Endothelial cell of hepatic sinusoid (primary cell): ENCODE data around the gene GRWD1.

ENCODE experiments used
- in situ Hi-C: cut with HindIII; loops from 2 replicates; pipeline ENCODE4 v1.10.0; 2017; ENCODE audit warnings: low sequenced_read_pairs

GRWD1 gene

GRCh38 chr19:48421548-48421947 lies 24.2 kb upstream of the GRWD1 start:
- in situ Hi-C loops = no loop called here

DNA sequence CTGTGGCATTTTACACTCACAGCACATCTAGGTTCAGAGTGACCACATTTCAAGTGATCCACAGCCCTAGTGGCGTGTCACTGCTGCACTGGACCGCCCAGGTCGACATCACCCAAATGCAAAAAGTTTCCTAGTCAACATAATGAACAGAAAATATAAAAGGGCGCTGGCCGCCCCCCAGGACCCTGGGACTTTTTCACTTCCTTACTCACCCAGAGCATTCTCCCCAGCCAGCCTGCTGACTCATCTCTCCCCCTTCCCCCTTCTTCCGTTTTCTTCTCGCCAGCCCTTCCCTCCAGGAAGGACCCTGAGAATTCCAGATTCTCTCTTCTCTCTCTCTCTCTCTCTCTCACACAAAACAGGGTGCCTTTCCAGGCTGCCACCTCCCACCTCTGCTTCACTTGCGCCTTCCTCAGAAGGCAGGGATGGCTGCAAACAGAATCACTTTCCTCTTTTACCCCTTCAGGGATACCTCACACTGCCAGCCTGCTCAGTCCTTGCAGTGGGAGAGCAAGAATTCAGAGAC lies 21.0 kb upstream of the GRWD1 start:
- in situ Hi-C loops = no loop called here

DNA sequence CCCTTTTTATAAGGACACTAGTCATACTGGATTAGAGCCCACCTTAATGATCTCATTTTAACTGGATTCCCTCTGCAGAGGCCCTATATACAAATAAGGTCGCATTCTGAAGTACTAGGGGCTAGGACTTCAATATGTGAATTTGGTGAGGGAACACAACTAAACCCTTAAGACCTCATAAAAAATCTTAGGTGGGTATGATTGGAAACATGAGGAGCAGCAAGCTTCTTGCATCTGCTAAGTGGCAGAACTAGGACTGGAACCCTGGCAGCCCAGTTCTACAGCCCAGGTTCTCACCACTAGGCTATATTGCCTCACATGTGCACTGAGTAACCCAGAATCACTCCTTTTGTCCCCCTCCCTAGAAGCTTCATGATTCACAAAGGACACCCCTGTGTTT lies 17.1 kb upstream of the GRWD1 start:
- in situ Hi-C loops = no loop called here

DNA sequence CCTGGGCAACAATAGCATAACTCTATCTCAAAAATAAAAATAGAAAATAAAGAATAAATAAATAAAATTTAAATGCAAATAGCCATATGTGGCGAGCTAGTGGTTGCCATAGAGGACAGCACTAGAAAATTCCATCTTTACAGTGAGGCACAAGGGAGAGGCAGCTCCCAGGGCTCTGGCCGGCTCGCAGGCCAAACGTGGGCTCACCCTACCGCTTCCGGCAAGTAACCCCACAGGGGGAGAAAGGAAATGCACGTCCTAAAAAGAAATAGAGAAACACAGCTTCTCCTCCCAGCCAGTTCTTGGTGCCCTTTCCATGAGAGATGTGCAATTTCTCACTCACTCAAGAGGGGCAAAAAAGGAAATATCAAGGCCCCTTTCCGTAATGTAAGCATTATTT lies 12.4 kb upstream of the GRWD1 start:
- in situ Hi-C loops = no loop called here

DNA sequence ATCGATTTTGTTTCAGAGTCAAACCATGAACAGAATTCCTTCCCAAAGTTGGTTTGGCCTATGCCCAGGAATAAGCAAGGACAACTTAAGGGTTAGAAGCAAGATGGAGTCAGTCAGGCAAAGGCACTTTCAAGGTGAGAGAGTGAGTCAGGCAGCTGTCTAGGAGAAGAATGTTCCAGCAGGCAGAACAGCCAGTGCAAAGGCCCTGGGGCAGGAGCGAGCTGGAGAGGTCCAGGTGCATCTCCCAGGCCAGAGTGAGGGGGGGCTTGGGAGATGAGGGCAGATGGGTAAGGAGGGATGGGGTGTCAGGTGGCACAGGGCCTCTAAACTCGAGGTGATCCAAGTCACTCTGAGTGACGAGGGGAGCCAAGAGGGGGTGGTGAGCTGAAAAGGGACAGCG lies 9.2 kb upstream of the GRWD1 start:
- in situ Hi-C loops = no loop called here

DNA sequence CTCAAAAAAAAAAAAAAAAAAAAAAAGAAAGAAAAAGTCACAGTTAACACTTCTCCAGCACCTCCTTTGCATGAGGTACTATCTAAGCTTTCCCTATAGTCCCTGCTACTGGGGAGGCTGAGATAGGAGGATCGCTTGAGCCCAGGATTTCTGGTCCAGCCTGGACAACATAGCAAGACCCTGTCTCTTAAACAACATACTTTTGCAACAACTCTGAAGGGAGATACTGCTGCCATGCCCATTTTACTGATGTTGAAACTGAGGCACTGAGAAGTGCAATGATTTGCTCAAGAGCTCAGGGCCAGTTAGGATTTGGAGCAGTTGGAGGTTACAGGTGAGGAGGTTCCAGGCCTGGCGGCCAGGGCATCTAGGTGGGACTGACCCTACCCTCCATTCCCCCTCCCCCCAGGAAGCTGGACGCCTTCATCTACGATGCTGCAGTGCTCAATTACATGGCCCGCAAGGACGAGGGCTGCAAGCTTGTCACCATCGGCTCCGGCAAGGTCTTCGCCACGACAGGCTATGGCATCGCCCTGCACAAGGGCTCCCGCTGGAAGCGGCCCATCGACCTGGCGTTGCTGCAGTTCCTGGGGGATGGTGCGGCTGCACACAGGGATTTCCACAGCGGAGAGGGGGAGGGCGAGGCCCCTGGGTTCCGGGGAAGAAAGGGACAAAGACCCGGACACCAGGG lies 4.3 kb upstream of the GRWD1 start:
- in situ Hi-C loops = no loop called here

DNA sequence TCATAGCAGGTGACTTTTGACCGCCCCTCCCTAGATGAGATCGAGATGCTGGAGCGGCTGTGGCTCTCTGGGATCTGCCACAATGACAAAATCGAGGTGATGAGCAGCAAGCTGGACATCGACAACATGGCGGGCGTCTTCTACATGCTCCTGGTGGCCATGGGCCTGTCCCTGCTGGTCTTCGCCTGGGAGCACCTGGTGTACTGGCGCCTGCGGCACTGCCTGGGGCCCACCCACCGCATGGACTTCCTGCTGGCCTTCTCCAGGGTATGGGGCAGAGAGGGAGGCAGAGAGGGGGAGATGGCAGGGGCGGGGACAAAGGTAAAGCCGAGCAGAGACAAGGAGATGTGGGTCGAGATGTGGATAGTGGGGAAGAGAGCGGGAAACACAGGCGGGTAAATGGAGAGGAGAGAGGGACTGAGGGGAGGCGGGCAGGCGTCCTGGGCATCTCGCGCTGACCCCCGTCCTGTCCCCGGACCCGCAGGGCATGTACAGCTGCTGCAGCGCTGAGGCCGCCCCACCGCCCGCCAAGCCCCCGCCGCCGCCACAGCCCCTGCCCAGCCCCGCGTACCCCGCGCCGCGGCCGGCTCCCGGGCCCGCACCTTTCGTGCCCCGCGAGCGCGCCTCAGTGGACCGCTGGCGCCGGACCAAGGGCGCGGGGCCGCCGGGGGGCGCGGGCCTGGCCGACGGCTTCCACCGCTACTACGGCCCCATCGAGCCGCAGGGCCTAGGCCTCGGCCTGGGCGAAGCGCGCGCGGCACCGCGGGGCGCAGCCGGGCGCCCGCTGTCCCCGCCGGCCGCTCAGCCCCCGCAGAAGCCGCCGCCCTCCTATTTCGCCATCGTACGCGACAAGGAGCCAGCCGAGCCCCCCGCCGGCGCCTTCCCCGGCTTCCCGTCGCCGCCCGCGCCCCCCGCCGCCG lies 3.4 kb upstream of the GRWD1 start:
- in situ Hi-C loops = no loop called here

GRCh38 chr19:48443256-48443655 lies 2.5 kb upstream of the GRWD1 start:
- in situ Hi-C loops = no loop called here

DNA sequence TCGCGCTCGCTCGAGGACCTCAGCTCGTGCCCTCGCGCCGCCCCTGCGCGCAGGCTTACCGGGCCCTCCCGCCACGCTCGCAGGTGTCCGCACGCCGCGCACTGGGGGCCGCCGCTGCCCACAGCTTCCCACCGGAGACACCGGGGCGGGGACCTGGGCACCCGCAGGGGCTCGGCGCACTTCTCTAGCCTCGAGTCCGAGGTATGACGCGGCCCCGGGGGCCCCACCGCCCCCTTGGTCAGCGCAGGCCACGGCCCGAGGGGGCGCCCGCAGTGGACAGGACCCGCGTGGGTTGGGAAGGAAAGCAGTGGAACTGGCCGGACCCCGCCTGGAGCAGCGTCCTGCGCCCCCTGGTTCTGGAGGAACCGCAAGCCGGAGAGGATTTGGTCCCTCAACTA lies 2.1 kb upstream of the GRWD1 start:
- in situ Hi-C loops = no loop called here

DNA sequence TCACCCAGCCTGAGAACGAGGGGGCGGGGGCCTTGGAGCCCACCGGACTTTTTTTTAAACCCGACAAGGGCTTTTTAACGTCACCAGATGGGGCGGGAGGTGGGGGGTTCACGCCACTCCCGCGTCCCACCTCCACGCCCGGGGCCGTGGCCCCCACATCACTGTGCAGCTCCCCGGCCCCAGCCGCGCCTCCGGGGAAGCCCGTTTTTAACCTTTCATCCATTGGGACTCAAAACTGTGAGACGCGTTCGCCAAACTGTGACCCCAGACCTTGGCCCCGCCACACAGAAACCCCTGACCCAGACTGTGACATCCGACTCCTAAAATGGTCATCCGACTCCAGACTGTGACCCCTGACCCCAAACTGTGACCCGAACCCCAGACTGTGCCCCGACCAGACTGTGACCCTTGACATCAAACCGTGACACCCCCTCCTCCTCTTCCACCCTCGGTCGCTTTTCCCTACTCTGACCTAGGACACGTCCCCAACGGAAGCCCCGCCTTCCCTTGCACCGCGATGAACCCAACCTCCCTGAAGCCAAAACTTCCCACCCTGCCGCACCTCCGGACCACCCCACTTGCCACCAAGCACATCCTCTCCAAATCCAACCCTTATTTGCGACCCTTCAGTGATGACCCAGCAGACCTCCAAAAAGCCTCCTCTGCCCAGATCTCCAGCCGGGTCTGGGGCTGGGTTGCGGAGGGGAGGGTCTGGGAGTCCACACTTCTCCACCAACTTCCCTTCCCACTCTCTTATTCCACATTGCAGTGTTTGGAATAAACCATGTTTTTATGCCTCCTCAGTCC lies 1.5 kb upstream of the GRWD1 start:
- in situ Hi-C loops = no loop called here

GRCh38 chr19:48444936-48445200 lies 915 bp upstream of the GRWD1 start:
- in situ Hi-C loops = no loop called here

GRCh38 chr19:48445256-48445605 lies 552 bp upstream of the GRWD1 start:
- in situ Hi-C loops = no loop called here

DNA sequence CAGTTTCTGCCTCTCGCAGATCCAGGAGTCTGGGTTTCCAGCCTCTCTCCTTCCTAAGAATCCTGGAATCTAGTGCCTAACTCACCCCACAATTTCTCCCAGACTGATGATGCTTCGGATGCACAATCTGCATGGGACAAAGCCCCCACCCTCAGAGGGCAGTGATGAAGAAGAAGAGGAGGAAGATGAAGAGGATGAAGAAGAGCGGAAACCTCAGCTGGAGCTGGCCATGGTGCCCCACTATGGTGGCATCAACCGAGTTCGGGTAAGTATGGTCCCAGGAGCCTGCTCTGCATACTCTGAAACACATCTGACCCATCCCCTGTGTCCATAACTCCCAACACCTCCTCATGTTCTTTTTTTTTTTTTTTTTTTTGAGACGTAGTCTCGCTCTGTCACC lies 796 bp downstream of the GRWD1 start:
- in situ Hi-C loops = no loop called here

DNA sequence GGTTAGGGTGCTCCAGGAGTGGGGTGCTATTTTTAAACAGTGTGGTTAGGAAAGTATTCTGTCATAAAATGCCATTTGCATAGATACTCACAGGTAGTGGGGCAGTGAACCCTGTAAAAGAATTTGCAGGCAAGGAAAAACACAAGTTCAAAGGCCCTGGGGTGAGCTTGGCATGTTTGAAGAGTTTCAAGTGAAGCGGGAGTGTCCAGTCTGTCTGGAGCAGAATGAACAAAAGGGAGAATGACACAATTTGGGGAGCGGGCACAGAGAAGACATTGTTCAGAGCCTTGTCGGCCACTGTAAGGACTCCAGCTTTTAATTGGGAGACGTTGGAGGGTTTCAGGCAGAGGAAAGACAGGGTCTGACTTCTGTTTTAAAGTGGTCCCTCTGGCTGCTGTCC lies 2.8 kb downstream of the GRWD1 start:
- in situ Hi-C loops = no loop called here

- in situ Hi-C loops = no loop called here
These were observed 4.7 kb downstream of the GRWD1 start for GRCh38 chr19:48450441-48450840.

DNA sequence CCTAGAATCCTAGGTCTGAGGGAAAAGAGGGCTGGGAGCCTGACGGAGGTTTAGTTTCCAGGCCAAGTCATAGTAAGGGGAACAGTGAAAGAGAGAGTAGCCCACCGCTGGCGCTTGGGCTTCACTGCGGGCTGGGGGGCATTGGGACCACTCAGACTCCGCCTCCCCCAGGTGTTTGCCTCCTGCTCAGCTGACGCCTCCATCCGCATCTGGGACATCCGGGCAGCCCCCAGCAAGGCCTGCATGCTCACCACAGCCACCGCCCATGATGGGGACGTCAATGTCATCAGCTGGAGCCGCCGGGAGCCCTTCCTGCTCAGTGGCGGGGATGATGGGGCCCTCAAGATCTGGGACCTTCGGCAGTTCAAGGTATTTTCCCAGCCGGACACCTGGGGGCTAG lies 5.1 kb downstream of the GRWD1 start:
- in situ Hi-C loops = no loop called here

DNA sequence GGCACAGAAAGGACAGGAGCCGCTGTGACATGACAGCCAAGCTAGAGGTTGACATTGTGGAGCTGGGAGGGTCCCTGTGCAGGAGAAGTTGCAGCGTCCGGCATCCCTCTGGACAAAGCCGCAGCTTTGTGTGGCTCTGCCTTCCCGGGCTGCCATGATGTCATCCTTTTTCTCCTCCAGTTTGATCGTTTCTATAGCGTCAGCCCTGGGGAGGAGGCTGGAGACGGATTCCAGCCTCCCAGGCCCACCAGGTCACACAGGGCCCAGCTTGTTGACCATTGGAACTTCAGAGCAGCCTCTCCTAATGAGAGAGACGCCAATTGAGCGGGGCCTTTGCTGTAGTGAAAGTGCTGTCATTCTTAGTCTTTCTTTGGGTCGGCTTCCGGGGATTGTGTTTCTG lies 5.8 kb downstream of the GRWD1 start:
- in situ Hi-C loops = no loop called here

DNA sequence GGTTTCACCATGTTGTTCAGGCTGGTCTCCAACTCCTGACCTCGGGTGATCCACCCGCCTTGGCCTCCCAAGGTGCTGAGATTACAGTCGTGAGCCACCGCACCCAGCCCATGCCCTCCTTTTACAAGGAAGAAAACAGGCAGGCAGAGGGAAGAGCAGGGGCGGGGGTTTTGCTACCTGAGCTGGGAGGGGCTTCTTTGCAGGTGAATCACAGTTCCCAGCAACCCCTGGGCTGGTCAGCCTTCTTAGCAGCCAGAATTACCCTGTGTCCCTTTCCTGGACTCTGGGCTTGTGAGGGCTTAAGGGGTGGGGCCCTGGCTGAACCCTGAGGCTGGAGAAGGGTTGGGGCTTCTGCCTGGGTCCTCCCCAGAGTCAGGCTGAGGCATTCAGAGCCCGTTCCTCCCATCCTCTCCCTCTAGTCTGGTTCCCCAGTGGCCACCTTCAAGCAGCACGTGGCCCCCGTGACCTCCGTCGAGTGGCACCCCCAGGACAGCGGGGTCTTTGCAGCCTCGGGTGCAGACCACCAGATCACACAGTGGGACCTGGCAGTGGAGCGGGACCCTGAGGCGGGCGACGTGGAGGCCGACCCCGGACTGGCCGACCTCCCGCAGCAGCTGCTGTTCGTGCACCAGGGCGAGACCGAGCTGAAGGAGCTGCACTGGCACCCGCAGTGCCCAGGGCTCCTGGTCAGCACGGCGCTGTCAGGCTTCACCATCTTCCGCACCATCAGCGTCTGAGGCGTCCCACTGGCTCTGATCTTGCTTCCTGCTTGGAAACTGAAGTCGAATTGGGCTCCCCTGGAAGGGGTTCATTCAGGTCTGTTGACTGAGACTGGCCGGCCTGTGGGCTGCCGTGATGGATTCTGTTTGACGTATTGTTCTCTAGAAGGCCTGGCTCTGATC lies 6.8 kb downstream of the GRWD1 start:
- in situ Hi-C loops = no loop called here

DNA sequence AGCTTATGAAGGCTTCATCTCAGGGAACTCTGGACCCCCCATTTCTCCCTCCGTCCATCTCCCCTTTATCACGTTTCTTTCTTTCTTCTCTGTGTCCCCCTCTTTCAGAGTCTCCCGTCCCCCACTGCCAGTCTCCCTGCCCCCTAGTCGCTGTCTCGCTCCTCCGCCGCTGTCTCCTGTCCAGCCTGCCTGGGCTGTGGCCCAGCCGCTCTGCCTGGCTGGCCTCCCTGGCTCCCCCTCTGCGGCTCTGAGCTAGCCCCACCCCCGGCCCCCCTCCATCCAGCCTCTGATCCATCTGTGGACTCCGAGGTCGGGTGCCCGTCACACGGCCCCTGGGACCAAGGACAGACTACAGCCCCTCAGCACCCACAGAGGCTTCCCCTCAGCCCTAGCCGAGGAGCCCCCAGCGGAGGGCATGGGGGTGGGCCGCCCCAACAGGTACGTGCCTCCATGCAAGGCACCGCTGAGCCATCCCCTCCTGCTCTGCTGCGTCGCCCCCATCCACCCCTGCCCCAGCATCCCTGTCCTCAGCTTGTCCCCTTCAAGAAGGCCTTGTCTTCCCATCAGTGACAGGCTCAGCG lies 8.5 kb downstream of the GRWD1 start:
- in situ Hi-C loops = no loop called here

- in situ Hi-C loops = no loop called here
These were observed 9.6 kb downstream of the GRWD1 start, which contains the start of gene KCNJ14 for GRCh38 chr19:48455171-48455907. Gene KCNJ14 (plus strand): TSS chr19:48455574. CDS start chr19:48461725, 6,151 bp downstream.
